ENCODE data around the gene FTSJ1. TPM values are rescaled to one million over a fixed set of nuclear protein-coding genes. Genes with fewer than 3 reads are reported as not detected.
"Not testable (repeated sequence)": the region's sequence is repeated elsewhere in the genome, so short reads cannot be mapped to it uniquely, and the experiment has no call there.

FTSJ1 gene
- total RNA-seq, 3 donors from 2014 or later: 22.1 to 22.8 (median 22.7) TPM

DNA sequence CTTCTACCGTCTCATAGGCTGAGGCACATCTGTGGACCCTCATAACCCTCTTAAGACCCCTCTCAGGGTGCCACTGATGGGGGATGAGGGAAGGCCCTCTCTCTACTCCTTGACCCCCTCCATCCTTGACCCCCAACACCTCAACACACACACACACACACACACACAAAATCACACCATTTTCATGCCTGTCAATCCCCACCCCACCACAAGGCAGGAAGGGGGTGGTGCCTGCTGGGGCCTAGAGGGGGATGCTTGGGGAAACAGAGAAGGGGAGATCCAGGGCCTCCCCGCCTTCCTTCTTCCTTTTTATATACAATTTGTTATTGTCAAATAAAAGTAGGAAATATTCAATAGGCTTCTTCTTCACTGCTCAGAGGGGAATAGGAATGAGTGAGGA is 44.5 kb downstream of the FTSJ1 start:
- H3K9me3 ChIP-seq: no peaks in the 10 kb centered on the region
- no peaks in the 10 kb centered on the region for H3K36me3 ChIP-seq (ENCODE audit: low read depth)
- intact Hi-C loops (cut with DNase I, micrococcal nuclease): no loop called here
- ATAC-seq: no peak
- H3K4me1 ChIP-seq (ENCODE audit: low read depth): no peaks in the 10 kb centered on the region
- H3K4me3 ChIP-seq: no peak overlapping the region
- TF ChIP-seq, protein P1, sequence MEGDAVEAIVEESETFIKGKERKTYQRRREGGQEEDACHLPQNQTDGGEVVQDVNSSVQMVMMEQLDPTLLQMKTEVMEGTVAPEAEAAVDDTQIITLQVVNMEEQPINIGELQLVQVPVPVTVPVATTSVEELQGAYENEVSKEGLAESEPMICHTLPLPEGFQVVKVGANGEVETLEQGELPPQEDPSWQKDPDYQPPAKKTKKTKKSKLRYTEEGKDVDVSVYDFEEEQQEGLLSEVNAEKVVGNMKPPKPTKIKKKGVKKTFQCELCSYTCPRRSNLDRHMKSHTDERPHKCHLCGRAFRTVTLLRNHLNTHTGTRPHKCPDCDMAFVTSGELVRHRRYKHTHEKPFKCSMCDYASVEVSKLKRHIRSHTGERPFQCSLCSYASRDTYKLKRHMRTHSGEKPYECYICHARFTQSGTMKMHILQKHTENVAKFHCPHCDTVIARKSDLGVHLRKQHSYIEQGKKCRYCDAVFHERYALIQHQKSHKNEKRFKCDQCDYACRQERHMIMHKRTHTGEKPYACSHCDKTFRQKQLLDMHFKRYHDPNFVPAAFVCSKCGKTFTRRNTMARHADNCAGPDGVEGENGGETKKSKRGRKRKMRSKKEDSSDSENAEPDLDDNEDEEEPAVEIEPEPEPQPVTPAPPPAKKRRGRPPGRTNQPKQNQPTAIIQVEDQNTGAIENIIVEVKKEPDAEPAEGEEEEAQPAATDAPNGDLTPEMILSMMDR (IDR thresholded peaks at IDR 0.05): no peak
- no peak for DNase-seq

DNA sequence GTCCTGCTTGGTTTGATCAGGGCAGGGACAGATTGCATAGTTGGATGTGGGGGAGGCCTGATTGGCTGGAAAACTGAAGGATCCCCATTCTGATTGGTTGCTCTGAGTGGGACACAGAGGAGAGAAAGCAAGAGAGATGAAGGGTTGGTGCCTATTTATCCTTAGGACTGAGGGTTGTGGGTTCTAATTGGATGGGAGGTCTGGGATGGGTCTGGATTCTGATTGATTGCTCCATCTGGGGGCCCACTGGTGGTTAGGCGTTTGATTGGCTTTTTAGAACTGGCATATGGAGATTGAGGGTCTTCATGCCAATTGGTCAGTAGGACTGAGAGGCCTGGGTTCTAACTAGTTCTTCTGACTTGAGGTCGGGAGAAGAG is 45.0 kb downstream of the FTSJ1 start:
- no peak for ATAC-seq
- Histone ChIP-seq H3K36me3 (ENCODE audit: low read depth) (no peaks in the 10 kb centered on the region), H3K9me3 (no peaks in the 10 kb centered on the region), H3K4me3 (no peak overlapping the region), H3K4me1 (ENCODE audit: low read depth) (no peaks in the 10 kb centered on the region)
- intact Hi-C loops (cut with DNase I, micrococcal nuclease): no loop called here
- TF ChIP-seq, protein P1 (IDR thresholded peaks at IDR 0.05): no peak
- DNase-seq: no peak

- DNase-seq: peak; percentile 95
- peak; percentile 98 for ATAC-seq
- Histone ChIP-seq H3K36me3 (ENCODE audit: low read depth) (no peaks in the 10 kb centered on the region), H3K4me3 (peak within 1 kb of the TSS; percentile 28), H3K4me1 (ENCODE audit: low read depth) (no peaks in the 10 kb centered on the region), H3K9me3 (no peaks in the 10 kb centered on the region)
- intact Hi-C loops (cut with DNase I, micrococcal nuclease): no loop called here
- TF ChIP-seq, protein P1 (IDR thresholded peaks at IDR 0.05): no peak
Measured at GRCh38 chrX:48521353-48522243, 45.6 kb downstream of the FTSJ1 start, which contains the start of gene EBP. Gene EBP, plus strand, starts transcription at chrX:48521808. Its CDS starts 1,964 bp downstream, at chrX:48523772.

GRCh38 chrX:48522291-48522690 is 46.3 kb downstream of the FTSJ1 start:
- Histone ChIP-seq H3K4me3 (peak overlapping the region; percentile 28), H3K36me3 (ENCODE audit: low read depth) (no peaks in the 10 kb centered on the region), H3K4me1 (ENCODE audit: low read depth) (no peaks in the 10 kb centered on the region), H3K9me3 (no peaks in the 10 kb centered on the region)
- ATAC-seq: peak; percentile 54
- TF ChIP-seq, protein P1 (IDR thresholded peaks at IDR 0.05): no peak
- DNase-seq: peak in 2 of 3 donors; percentile 53 to 59
- intact Hi-C loops (cut with DNase I, micrococcal nuclease): no loop called here

DNA sequence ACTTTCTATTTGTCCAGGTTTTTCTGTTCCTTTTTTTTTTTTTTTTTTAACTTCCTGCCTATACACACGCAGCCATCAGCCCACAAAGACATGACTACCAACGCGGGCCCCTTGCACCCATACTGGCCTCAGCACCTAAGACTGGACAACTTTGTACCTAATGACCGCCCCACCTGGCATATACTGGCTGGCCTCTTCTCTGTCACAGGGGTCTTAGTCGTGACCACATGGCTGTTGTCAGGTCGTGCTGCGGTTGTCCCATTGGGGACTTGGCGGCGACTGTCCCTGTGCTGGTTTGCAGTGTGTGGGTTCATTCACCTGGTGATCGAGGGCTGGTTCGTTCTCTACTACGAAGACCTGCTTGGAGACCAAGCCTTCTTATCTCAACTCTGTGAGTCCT is 47.7 kb downstream of the FTSJ1 start:
- intact Hi-C loops (cut with DNase I, micrococcal nuclease): no loop called here
- no peak for ATAC-seq
- Histone ChIP-seq H3K9me3 (no peaks in the 10 kb centered on the region), H3K36me3 (ENCODE audit: low read depth) (no peaks in the 10 kb centered on the region), H3K4me1 (ENCODE audit: low read depth) (no peaks in the 10 kb centered on the region), H3K4me3 (no peak overlapping the region)
- DNase-seq: no peak
- TF ChIP-seq, protein P1 (IDR thresholded peaks at IDR 0.05): no peak

DNA sequence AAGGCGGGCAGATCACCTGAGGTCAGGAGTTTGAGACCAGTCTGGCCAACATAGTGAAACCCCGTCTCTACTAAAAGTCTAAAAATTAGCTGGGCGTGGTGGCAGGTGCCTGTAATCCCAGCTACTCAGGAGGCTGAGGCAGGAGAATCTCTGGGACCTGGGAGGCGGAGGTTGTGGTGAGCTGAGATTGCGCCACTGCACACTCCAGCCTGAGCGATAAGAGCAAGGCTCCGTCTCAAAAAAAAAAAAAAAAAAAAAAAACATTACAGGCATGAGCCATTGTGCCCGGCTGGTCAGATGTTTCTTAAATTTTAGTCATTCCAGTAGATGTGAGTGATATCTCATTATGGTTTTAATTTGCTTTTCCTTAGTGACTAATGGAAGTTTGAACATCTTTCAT is 49.9 kb downstream of the FTSJ1 start:
- H3K4me1 ChIP-seq (ENCODE audit: low read depth); H3K36me3 ChIP-seq (ENCODE audit: low read depth); DNase-seq; ATAC-seq; H3K4me3 ChIP-seq; intact Hi-C loops (cut with DNase I, micrococcal nuclease); H3K9me3 ChIP-seq: not testable (repeated sequence)

All from mucosa of descending colon (tissue), 3 donors.